T-helper 22 cell (primary cell): ENCODE results near the gene SEC16A.

ENCODE experiments used
- DNase-seq: peaks from one replicate; pipeline ENCODE4 v3.0.0-alpha.2; 2020; ENCODE audit warnings: low read depth

SEC16A gene

GRCh38 chr9:136482793-136483588, at the start of gene SEC16A:
SEC16A (minus strand) TSS chr9:136483040; CDS start chr9:136477615, 5,425 bp downstream.
- DNase-seq: peak; percentile 98

- DNase-seq: no peak
These were observed 49.3 kb upstream of the SEC16A start for GRCh38 chr9:136531904-136532798.

GRCh38 chr9:136531186-136531903, 48.5 kb upstream of the SEC16A start:
- no peak for DNase-seq

- DNase-seq: no peak
These were observed 47.7 kb upstream of the SEC16A start for GRCh38 chr9:136530461-136531089.

GRCh38 chr9:136529516-136530460, 46.9 kb upstream of the SEC16A start:
- no peak for DNase-seq

GRCh38 chr9:136528716-136529341, 46.0 kb upstream of the SEC16A start:
- DNase-seq: no peak

- no peak for DNase-seq
These were observed 45.2 kb upstream of the SEC16A start for GRCh38 chr9:136527721-136528710.

GRCh38 chr9:136527131-136527530, 44.3 kb upstream of the SEC16A start:
- no peak for DNase-seq

GRCh38 chr9:136526625-136527066, 43.8 kb upstream of the SEC16A start:
- no peak for DNase-seq

GRCh38 chr9:136525841-136526499, 43.1 kb upstream of the SEC16A start:
- no peak for DNase-seq

- no peak for DNase-seq
These were observed 42.4 kb upstream of the SEC16A start for GRCh38 chr9:136525207-136525606.

- DNase-seq: no peak
These were observed 39.7 kb upstream of the SEC16A start for GRCh38 chr9:136522314-136523237.

GRCh38 chr9:136521537-136521936, 38.7 kb upstream of the SEC16A start:
- no peak for DNase-seq

GRCh38 chr9:136520053-136520540, 37.3 kb upstream of the SEC16A start:
- DNase-seq: no peak

- DNase-seq: no peak
These were observed 36.6 kb upstream of the SEC16A start for GRCh38 chr9:136519263-136520052.

GRCh38 chr9:136518623-136519022, 35.8 kb upstream of the SEC16A start:
- DNase-seq: no peak
